Measurements from ENCODE around the gene ALPL.

DNA sequence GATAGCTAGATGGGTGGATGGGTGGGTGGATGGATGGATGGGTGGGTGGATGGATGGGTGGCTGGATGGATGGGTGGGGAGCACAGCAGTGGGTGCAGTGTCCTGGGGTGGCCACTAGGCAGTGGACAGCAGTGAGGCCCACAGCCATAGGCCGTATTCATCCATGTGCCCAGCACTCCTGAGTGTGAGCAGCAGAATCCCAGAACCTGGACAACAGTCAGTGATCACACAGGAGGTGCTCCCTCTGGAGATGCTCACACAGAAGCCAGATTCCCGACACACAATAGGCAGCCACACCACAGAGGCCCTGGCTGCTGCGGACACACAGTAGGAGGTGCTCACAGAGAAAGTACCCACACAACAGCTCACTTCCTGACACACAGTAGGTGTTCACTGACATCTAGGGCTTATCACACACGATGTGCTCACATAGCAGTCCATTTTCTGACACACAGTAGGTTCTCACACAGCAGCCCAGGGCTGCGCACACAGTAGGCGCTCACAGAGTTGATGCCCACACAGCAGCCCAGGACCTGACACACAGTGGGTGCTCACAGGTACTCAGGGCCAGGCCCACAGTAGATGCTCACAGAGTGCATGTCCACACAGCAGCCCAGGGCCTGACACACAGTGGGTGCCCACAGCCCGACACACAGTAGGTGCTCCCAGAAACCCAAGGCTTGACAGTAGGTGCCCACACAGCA is 95.9 kb downstream of the ALPL start:
- TF ChIP-seq, protein P1, sequence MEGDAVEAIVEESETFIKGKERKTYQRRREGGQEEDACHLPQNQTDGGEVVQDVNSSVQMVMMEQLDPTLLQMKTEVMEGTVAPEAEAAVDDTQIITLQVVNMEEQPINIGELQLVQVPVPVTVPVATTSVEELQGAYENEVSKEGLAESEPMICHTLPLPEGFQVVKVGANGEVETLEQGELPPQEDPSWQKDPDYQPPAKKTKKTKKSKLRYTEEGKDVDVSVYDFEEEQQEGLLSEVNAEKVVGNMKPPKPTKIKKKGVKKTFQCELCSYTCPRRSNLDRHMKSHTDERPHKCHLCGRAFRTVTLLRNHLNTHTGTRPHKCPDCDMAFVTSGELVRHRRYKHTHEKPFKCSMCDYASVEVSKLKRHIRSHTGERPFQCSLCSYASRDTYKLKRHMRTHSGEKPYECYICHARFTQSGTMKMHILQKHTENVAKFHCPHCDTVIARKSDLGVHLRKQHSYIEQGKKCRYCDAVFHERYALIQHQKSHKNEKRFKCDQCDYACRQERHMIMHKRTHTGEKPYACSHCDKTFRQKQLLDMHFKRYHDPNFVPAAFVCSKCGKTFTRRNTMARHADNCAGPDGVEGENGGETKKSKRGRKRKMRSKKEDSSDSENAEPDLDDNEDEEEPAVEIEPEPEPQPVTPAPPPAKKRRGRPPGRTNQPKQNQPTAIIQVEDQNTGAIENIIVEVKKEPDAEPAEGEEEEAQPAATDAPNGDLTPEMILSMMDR (IDR thresholded peaks at IDR 0.05), result no peak
- no peak for TF ChIP-seq POLR2A (IDR thresholded peaks at IDR 0.05)

Data from stomach (tissue), 4 donors.